Chondrocyte (in vitro differentiated cells): ENCODE measurements around the gene VOPP1. TPM values are rescaled to one million over a fixed set of nuclear protein-coding genes. Genes with fewer than 3 reads are reported as not detected.

ENCODE experiments used
- DNase-seq: peaks from one replicate; pipeline ENCODE4 v3.0.0; 2021; ENCODE audit warnings: mixed read lengths, low spot score
- H3K27ac Mint-ChIP-seq: one replicate; pipeline ENCODE4 v1.8.0; 2021; ENCODE audit warnings: mild to moderate bottlenecking, moderate library complexity, mixed read lengths; ENCODE audit not compliant: unreplicated experiment
- H3K27me3 Mint-ChIP-seq: 2 replicates; pipeline ENCODE4 v1.8.0; 2021; ENCODE audit warnings: low read depth, mixed read lengths
- H3K36me3 Mint-ChIP-seq: 2 replicates; pipeline ENCODE4 v1.8.0; 2021; ENCODE audit warnings: low read depth, mixed read lengths
- H3K4me1 Mint-ChIP-seq: 2 replicates; pipeline ENCODE4 v1.8.0; 2021; ENCODE audit warnings: low read depth, mild to moderate bottlenecking, mixed read lengths
- H3K4me3 Mint-ChIP-seq: one replicate; pipeline ENCODE4 v1.8.0; 2021; ENCODE audit warnings: mild to moderate bottlenecking, moderate library complexity, mixed read lengths; ENCODE audit not compliant: unreplicated experiment
- H3K9me3 Mint-ChIP-seq: 2 replicates; pipeline ENCODE4 v1.8.0; 2021; ENCODE audit warnings: low read depth, mixed read lengths
- total RNA-seq: library from RNA; stranded (reverse); gene quantifications from 3 replicates; pipeline ENCODE4 v1.2.1, GENCODE V29; 2021
- TF ChIP-seq, protein P1 (sequence below): fragments of 200-600 bp; sonication (generic); IDR thresholded peaks from 2 replicates; pipeline ENCODE4 v1.5.0; 2021; ENCODE audit warnings: antibody characterized with exemption, mild to moderate bottlenecking, moderate library complexity

The VOPP1 gene
- total RNA-seq, 1 donor from 2014 or later: 69.2 TPM

GRCh38 chr7:55507743-55508142 lies 64.6 kb downstream of the VOPP1 start:
- Mint-ChIP-seq H3K27ac (no peak overlapping the region), H3K27me3 (no peaks in the 10 kb centered on the region), H3K4me3 (no peak overlapping the region), H3K36me3 (peaks cover 1% of the 10 kb centered on the region), H3K4me1 (peaks cover 46% of the 10 kb centered on the region), H3K9me3 (no peaks in the 10 kb centered on the region)
- TF ChIP-seq, protein P1, sequence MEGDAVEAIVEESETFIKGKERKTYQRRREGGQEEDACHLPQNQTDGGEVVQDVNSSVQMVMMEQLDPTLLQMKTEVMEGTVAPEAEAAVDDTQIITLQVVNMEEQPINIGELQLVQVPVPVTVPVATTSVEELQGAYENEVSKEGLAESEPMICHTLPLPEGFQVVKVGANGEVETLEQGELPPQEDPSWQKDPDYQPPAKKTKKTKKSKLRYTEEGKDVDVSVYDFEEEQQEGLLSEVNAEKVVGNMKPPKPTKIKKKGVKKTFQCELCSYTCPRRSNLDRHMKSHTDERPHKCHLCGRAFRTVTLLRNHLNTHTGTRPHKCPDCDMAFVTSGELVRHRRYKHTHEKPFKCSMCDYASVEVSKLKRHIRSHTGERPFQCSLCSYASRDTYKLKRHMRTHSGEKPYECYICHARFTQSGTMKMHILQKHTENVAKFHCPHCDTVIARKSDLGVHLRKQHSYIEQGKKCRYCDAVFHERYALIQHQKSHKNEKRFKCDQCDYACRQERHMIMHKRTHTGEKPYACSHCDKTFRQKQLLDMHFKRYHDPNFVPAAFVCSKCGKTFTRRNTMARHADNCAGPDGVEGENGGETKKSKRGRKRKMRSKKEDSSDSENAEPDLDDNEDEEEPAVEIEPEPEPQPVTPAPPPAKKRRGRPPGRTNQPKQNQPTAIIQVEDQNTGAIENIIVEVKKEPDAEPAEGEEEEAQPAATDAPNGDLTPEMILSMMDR: no peak
- DNase-seq: no peak

DNA sequence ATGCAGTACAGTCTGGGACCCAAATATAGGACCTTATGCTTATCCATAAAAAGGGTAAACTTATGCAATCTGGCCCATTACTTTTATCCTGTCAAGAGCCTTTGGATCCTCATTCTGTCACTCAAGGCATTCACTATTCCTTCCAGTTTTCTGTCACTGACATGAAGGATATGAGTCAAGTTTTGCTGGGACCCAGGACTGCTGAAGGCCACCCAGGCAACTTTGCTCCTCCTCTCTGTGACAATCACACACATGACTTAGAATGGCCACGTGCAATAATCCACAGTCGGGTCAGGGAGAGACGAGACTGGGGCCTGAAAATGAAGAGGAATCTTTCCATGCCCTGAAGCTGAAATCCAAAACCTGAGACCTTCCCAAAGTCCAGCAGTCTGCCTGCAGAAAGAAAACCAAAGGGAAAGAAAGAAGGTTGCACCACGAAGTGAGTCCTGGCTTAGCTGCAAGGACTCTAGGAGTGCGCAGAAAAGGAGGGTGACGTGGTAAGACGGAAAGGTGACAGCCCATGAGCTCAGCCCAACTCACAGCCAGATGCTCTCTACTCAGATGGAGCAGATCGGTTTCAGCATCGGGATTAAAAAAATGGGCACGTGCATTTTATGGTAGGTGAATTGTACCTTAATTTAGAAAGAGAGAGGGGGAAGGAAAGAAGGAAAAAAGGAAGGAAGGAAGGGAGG lies 67.2 kb downstream of the VOPP1 start:
- Mint-ChIP-seq H3K4me1 (peaks cover 30% of the 10 kb centered on the region), H3K27ac (peak overlapping the region; percentile 75), H3K9me3 (no peaks in the 10 kb centered on the region), H3K36me3 (peaks cover 4% of the 10 kb centered on the region), H3K4me3 (no peak overlapping the region), H3K27me3 (no peaks in the 10 kb centered on the region)
- no peak for DNase-seq
- TF ChIP-seq, protein P1: no peak

DNA sequence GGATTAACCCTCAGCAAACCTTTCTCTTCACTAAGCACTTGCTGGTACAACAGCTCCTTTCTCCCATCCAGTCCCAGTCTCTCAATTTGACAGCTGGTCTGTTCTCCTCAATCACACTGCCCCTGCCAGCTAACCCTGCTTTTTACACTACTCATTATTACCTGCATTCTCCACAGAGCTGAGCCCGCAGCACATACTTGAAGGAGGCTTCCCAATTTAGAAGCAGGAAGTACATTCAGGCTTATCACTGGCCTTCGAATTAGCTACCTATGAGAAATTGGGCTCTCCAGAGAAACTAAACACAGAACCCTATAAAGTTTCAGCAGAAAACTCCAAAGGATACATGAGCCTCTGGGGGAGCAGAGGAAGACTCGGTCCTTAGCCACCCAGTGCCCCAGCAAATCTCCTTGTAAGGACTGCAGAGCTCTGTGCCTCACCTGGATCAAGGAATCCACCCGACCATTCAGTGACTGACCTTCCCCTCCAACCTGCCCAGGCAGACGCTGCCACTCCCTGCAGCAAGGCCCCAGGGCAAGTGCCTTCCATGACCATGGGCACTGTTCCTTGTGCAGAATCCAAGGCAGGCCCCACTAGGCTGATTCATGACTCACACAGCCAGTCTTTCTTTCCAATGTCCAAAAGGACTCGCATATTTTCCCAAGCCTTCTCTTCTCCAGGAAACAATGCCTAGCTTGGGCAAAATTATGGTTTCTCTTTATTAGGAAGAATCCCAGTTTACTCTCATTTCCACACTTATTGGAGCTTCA lies 68.0 kb downstream of the VOPP1 start:
- H3K4me3 Mint-ChIP-seq: no peak overlapping the region
- TF ChIP-seq, protein P1: no peak
- no peaks in the 10 kb centered on the region for H3K27me3 Mint-ChIP-seq
- DNase-seq: no peak
- peaks cover 21% of the 10 kb centered on the region for H3K4me1 Mint-ChIP-seq
- H3K9me3 Mint-ChIP-seq: no peaks in the 10 kb centered on the region
- peak overlapping the region; percentile 68 for H3K27ac Mint-ChIP-seq
- H3K36me3 Mint-ChIP-seq: peaks cover 5% of the 10 kb centered on the region

GRCh38 chr7:55502858-55503440 lies 69.4 kb downstream of the VOPP1 start:
- TF ChIP-seq, protein P1: no peak
- no peaks in the 10 kb centered on the region for H3K9me3 Mint-ChIP-seq
- no peak overlapping the region for H3K27ac Mint-ChIP-seq
- H3K36me3 Mint-ChIP-seq: peaks cover 5% of the 10 kb centered on the region
- H3K4me1 Mint-ChIP-seq: peaks cover 18% of the 10 kb centered on the region
- no peak for DNase-seq
- H3K27me3 Mint-ChIP-seq: no peaks in the 10 kb centered on the region
- no peak overlapping the region for H3K4me3 Mint-ChIP-seq

DNA sequence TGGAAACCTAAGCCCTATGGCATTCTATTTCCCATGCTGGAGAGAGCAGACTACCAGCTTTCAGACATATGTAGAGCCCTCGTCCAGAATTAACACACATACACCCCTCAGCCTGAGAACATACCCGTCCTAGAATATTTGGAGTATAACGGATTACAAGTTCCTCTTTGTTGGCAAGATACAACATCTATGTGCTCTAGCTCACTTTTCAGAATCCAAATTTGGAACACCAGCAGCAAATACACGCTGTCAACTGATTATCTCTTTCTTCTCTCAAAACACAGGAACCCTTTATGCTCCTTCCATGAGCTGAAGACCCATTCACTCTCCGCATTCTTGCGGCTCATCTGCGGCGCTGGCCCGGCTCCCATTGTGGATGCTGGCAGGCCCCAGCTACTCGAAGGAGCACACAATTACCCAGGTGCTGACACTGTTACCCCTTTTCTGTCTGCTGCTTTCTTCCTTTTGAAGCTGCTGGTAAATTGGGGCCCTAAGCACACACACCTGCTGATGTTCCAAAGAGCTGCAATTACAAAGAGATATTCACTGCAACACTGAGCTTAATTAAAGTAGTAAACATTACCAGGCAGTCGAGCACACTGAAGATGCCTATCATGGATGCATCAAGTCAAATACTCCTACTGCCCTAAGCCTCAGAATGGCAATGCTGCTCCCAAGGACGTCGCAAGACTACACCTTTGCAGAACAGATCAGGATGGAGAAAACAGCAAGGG lies 70.0 kb downstream of the VOPP1 start:
- no peak overlapping the region for H3K27ac Mint-ChIP-seq
- no peaks in the 10 kb centered on the region for H3K9me3 Mint-ChIP-seq
- TF ChIP-seq, protein P1: no peak
- H3K4me3 Mint-ChIP-seq: no peak overlapping the region
- peaks cover 18% of the 10 kb centered on the region for H3K4me1 Mint-ChIP-seq
- DNase-seq: no peak
- peaks cover 5% of the 10 kb centered on the region for H3K36me3 Mint-ChIP-seq
- no peaks in the 10 kb centered on the region for H3K27me3 Mint-ChIP-seq
